GM12892 (cell line): ENCODE data around the gene CBX3.
"Not testable (repeated sequence)": the region's sequence is repeated elsewhere in the genome, so short reads cannot be mapped to it uniquely, and the experiment has no call there.

ENCODE experiments used
- POLR2A ChIP-seq: IDR thresholded peaks from 2 replicates; pipeline ENCODE4 v1.6.1; 2011; ENCODE audit warnings: low read depth, low read length, control low read depth
- POLR2AphosphoS5 ChIP-seq: IDR thresholded peaks from 2 replicates; pipeline ENCODE4 v1.6.1; 2011; ENCODE audit warnings: low read depth, low read length, control low read depth
- TAF1 ChIP-seq: IDR thresholded peaks from 2 replicates; pipeline ENCODE4 v1.6.1; 2011; ENCODE audit warnings: low read depth, mild to moderate bottlenecking, control low read depth, low read length, borderline replicate concordance

GRCh38 chr7:26184281-26185101, 17.1 kb upstream of the CBX3 start:
- TF ChIP-seq POLR2AphosphoS5: peak; percentile 33; the same call in 1 of the 2 replicates
- not testable (repeated sequence) for TF ChIP-seq TAF1, POLR2A
